ENCODE measurements around the gene PTPRG. TPM values are rescaled to one million over a fixed set of nuclear protein-coding genes. Genes with fewer than 3 reads are reported as not detected.

PTPRG gene
- total RNA-seq, 4 donors from 2014 or later = 11.0 to 18.5 (median 14.9) TPM

GRCh38 chr3:61913701-61914100 is 352.3 kb downstream of the PTPRG start:
- WGBS = 84% methylated on average over 3 of the region's 3 CpGs
- TF ChIP-seq POLR2AphosphoS5 (IDR thresholded peaks at IDR 0.05) (no peak), POLR2A (IDR thresholded peaks at IDR 0.05) (no peak), CTCF (IDR thresholded peaks at IDR 0.05) (no peak), EP300 (IDR thresholded peaks at IDR 0.05) (no peak)
- no peak for DNase-seq (ENCODE audit: low spot score in 2 of 2)
- H3K4me3 ChIP-seq = no peak overlapping the region
- no peaks in the 10 kb centered on the region for H3K9me3 ChIP-seq
- no peaks in the 10 kb centered on the region for H3K27me3 ChIP-seq
- no peak overlapping the region for H3K27ac ChIP-seq
- H3K4me1 ChIP-seq = peaks cover 4% of the 10 kb centered on the region
- H3K36me3 ChIP-seq = no peaks in the 10 kb centered on the region

- H3K4me3 ChIP-seq = no peak overlapping the region
- no peaks in the 10 kb centered on the region for H3K9me3 ChIP-seq
- 72% methylated on average over 6 of the region's 6 CpGs for WGBS
- H3K4me1 ChIP-seq = peaks cover 6% of the 10 kb centered on the region
- no peak for DNase-seq (ENCODE audit: low spot score in 2 of 2)
- H3K36me3 ChIP-seq = no peaks in the 10 kb centered on the region
- no peak overlapping the region for H3K27ac ChIP-seq
- H3K27me3 ChIP-seq = no peaks in the 10 kb centered on the region
- TF ChIP-seq POLR2AphosphoS5 (IDR thresholded peaks at IDR 0.05) = no peak
- no peak for TF ChIP-seq CTCF (IDR thresholded peaks at IDR 0.05)
- TF ChIP-seq POLR2A (IDR thresholded peaks at IDR 0.05) = no peak
- TF ChIP-seq EP300 (IDR thresholded peaks at IDR 0.05) = no peak
Measured at GRCh38 chr3:61914276-61914675, 352.9 kb downstream of the PTPRG start.

- no peaks in the 10 kb centered on the region for H3K36me3 ChIP-seq
- H3K27ac ChIP-seq = no peak overlapping the region
- H3K4me1 ChIP-seq = peaks cover 6% of the 10 kb centered on the region
- TF ChIP-seq EP300 (IDR thresholded peaks at IDR 0.05) (no peak), POLR2A (IDR thresholded peaks at IDR 0.05) (no peak)
- H3K4me3 ChIP-seq = no peak overlapping the region
- DNase-seq (ENCODE audit: low spot score in 2 of 2) = no peak
- WGBS = 89% methylated on average over 3 of the region's 3 CpGs
- no peaks in the 10 kb centered on the region for H3K9me3 ChIP-seq
- H3K27me3 ChIP-seq = no peaks in the 10 kb centered on the region
Measured at GRCh38 chr3:61915296-61915695, 353.9 kb downstream of the PTPRG start.

- no peak overlapping the region for H3K4me3 ChIP-seq
- H3K27ac ChIP-seq = no peak overlapping the region
- no peak for TF ChIP-seq POLR2AphosphoS5 (IDR thresholded peaks at IDR 0.05)
- TF ChIP-seq CTCF (IDR thresholded peaks at IDR 0.05) = no peak
- no peak for TF ChIP-seq EP300 (IDR thresholded peaks at IDR 0.05)
- no peak for TF ChIP-seq POLR2A (IDR thresholded peaks at IDR 0.05)
- WGBS = 91% methylated on average over 4 of the region's 4 CpGs
- DNase-seq (ENCODE audit: low spot score in 2 of 2) = no peak
- H3K9me3 ChIP-seq = no peaks in the 10 kb centered on the region
- no peaks in the 10 kb centered on the region for H3K27me3 ChIP-seq
- H3K4me1 ChIP-seq = peaks cover 6% of the 10 kb centered on the region
- no peaks in the 10 kb centered on the region for H3K36me3 ChIP-seq
Measured at GRCh38 chr3:61919371-61919770, 358.0 kb downstream of the PTPRG start.

GRCh38 chr3:61922118-61922517 is 360.7 kb downstream of the PTPRG start:
- TF ChIP-seq POLR2A (IDR thresholded peaks at IDR 0.05) (no peak), POLR2AphosphoS5 (IDR thresholded peaks at IDR 0.05) (no peak), CTCF (IDR thresholded peaks at IDR 0.05) (no peak), EP300 (IDR thresholded peaks at IDR 0.05) (no peak)
- H3K27me3 ChIP-seq = no peaks in the 10 kb centered on the region
- H3K4me3 ChIP-seq = no peak overlapping the region
- no peak overlapping the region for H3K27ac ChIP-seq
- DNase-seq (ENCODE audit: low spot score in 2 of 2) = no peak
- 79% methylated on average over 5 of the region's 5 CpGs for WGBS
- H3K4me1 ChIP-seq = peaks cover 25% of the 10 kb centered on the region
- no peaks in the 10 kb centered on the region for H3K36me3 ChIP-seq
- no peaks in the 10 kb centered on the region for H3K9me3 ChIP-seq

- peaks cover 30% of the 10 kb centered on the region for H3K4me1 ChIP-seq
- 64% methylated on average over 4 of the region's 4 CpGs for WGBS
- no peaks in the 10 kb centered on the region for H3K27me3 ChIP-seq
- no peaks in the 10 kb centered on the region for H3K9me3 ChIP-seq
- no peak for TF ChIP-seq POLR2AphosphoS5 (IDR thresholded peaks at IDR 0.05)
- no peak for TF ChIP-seq CTCF (IDR thresholded peaks at IDR 0.05)
- no peak for TF ChIP-seq EP300 (IDR thresholded peaks at IDR 0.05)
- no peak for TF ChIP-seq POLR2A (IDR thresholded peaks at IDR 0.05)
- H3K36me3 ChIP-seq = no peaks in the 10 kb centered on the region
- no peak overlapping the region for H3K27ac ChIP-seq
- H3K4me3 ChIP-seq = no peak overlapping the region
- DNase-seq (ENCODE audit: low spot score in 2 of 2) = no peak
Measured at GRCh38 chr3:61924090-61924735, 362.8 kb downstream of the PTPRG start.

All from suprapubic skin (tissue), 4 donors.